WTC11 (cell line): ENCODE data around the gene CSRNP3. TPM values are rescaled to one million over a fixed set of nuclear protein-coding genes. Genes with fewer than 3 reads are reported as not detected.

Source experiments
- ATAC-seq: fragments of 200-7000 bp; cut with Tn5 transposase; 2 replicates; pipeline ENCODE4 v1.10.0; 2021; ENCODE audit warnings: mild to moderate bottlenecking, moderate library complexity
- CTCF ChIA-PET: fragments of 300-600 bp; sonication (Branson Sonifier 250); formaldehyde crosslinking; loops from one replicate; lab custom pipeline; 2021; ENCODE audit warnings: antibody characterized with exemption; lab: Charles Lee
- POLR2A ChIA-PET: fragments of 350-600 bp; sonication (Branson Sonifier 250); formaldehyde crosslinking; loops from one replicate; lab custom pipeline; 2021; ENCODE audit warnings: antibody characterized with exemption; lab: Charles Lee
- DNase-seq: peaks from one replicate; pipeline ENCODE4 v3.0.0; 2021; ENCODE audit warnings: low spot score
- H3K27ac Mint-ChIP-seq: 2 replicates; pipeline ENCODE4 v1.8.0; 2021; ENCODE audit warnings: mixed read lengths
- H3K27me3 Mint-ChIP-seq: 2 replicates; pipeline ENCODE4 v1.8.0; 2021; ENCODE audit warnings: low read depth, mild to moderate bottlenecking, moderate library complexity, mixed read lengths
- H3K36me3 Mint-ChIP-seq: 2 replicates; pipeline ENCODE4 v1.8.0; 2021; ENCODE audit warnings: mixed read lengths
- H3K4me1 Mint-ChIP-seq: 2 replicates; pipeline ENCODE4 v1.8.0; 2022; ENCODE audit warnings: mixed read lengths
- H3K4me3 Mint-ChIP-seq: 2 replicates; pipeline ENCODE4 v1.8.0; 2021; ENCODE audit warnings: mild to moderate bottlenecking, moderate library complexity, mixed read lengths
- H3K9me3 Mint-ChIP-seq: 2 replicates; pipeline ENCODE4 v1.8.0; 2021; ENCODE audit warnings: mixed read lengths
- AR ChIP-seq: fragments of 250-450 bp; sonication (Bioruptor Pico); IDR thresholded peaks from 2 replicates; pipeline ENCODE4 v1.9.0; 2021; ENCODE audit warnings: mild to moderate bottlenecking
- ARID4B ChIP-seq: sonication (generic); formaldehyde crosslinking; IDR thresholded peaks from 2 replicates; pipeline ENCODE4 v1.8.0; 2023; ENCODE audit warnings: missing genetic modification reagents, mild to moderate bottlenecking, borderline replicate concordance
- CREM ChIP-seq: sonication (generic); formaldehyde crosslinking; IDR thresholded peaks from 2 replicates; pipeline ENCODE4 v1.8.1; 2022; ENCODE audit warnings: mild to moderate bottlenecking, missing genetic modification reagents, moderate library complexity
- E2F1 ChIP-seq: sonication (generic); formaldehyde crosslinking; IDR thresholded peaks from 2 replicates; pipeline ENCODE4 v1.8.0; 2022; ENCODE audit warnings: mild to moderate bottlenecking, missing genetic modification reagents
- FOXP1 ChIP-seq: sonication (generic); formaldehyde crosslinking; IDR thresholded peaks from 2 replicates; pipeline ENCODE4 v1.8.0; 2022; ENCODE audit warnings: missing genetic modification reagents, mild to moderate bottlenecking, moderate library complexity, borderline replicate concordance
- NR1H2 ChIP-seq: sonication (generic); formaldehyde crosslinking; IDR thresholded peaks from 2 replicates; pipeline ENCODE4 v1.9.0; 2021; ENCODE audit warnings: mild to moderate bottlenecking, moderate library complexity, missing genetic modification reagents
- OVOL2 ChIP-seq: fragments of 250-450 bp; sonication (Bioruptor Pico); IDR thresholded peaks from 2 replicates; pipeline ENCODE4 v1.9.0; 2021; ENCODE audit warnings: mild to moderate bottlenecking, borderline replicate concordance
- RORB ChIP-seq: fragments of 250-450 bp; sonication (Bioruptor Pico); IDR thresholded peaks from 2 replicates; pipeline ENCODE4 v1.9.0; 2021; ENCODE audit warnings: mild to moderate bottlenecking
- SMAD3 ChIP-seq: sonication (generic); formaldehyde crosslinking; IDR thresholded peaks from 2 replicates; pipeline ENCODE4 v1.8.0; 2022; ENCODE audit warnings: missing genetic modification reagents, mild to moderate bottlenecking, borderline replicate concordance
- USF2 ChIP-seq: sonication (generic); formaldehyde crosslinking; IDR thresholded peaks from 2 replicates; pipeline ENCODE4 v1.8.1; 2023; ENCODE audit warnings: mild to moderate bottlenecking, missing genetic modification reagents, moderate library complexity
- ZNF219 ChIP-seq: sonication (generic); formaldehyde crosslinking; IDR thresholded peaks from 2 replicates; pipeline ENCODE4 v1.8.0; 2023; ENCODE audit warnings: missing genetic modification reagents, mild to moderate bottlenecking, borderline replicate concordance
- ZNF232 ChIP-seq: sonication (generic); formaldehyde crosslinking; IDR thresholded peaks from 2 replicates; pipeline ENCODE4 v1.8.0; 2022; ENCODE audit warnings: mild to moderate bottlenecking, missing genetic modification reagents
- ZNF317 ChIP-seq: sonication (generic); formaldehyde crosslinking; IDR thresholded peaks from 2 replicates; pipeline ENCODE4 v1.8.1; 2023; ENCODE audit warnings: low read depth, mild to moderate bottlenecking, moderate library complexity, missing genetic modification reagents, borderline replicate concordance
- ZSCAN18 ChIP-seq: fragments of 250-450 bp; sonication (Bioruptor Pico); IDR thresholded peaks from 2 replicates; pipeline ENCODE4 v2.1.2; 2022; ENCODE audit warnings: mild to moderate bottlenecking, moderate library complexity
- total RNA-seq: library from RNA; stranded (reverse); gene quantifications from 3 replicates; pipeline ENCODE4 v1.2.3, GENCODE V29; 2021

Gene CSRNP3
- total RNA-seq, 1 experiment from 2014 or later, result 7.3 TPM

- TF ChIP-seq AR (CRISPR knock-in tag) (no peak), ZSCAN18 (CRISPR knock-in tag) (no peak)
- TF ChIP-seq, all 79 proteins: peak for 0
These were observed 148.4 kb downstream of the CSRNP3 start (continued) for GRCh38 chr2:165617741-165618481.

GRCh38 chr2:165618806-165619205 lies 149.3 kb downstream of the CSRNP3 start:
- POLR2A ChIA-PET, result no interaction called here
- Mint-ChIP-seq H3K4me3 (no peak overlapping the region), H3K36me3 (peaks cover 11% of the 10 kb centered on the region; the same call in 1 of the 2 replicates), H3K27me3 (no peaks in the 10 kb centered on the region), H3K9me3 (peaks cover 12% of the 10 kb centered on the region; the same call in 1 of the 2 replicates), H3K4me1 (peaks cover 15% of the 10 kb centered on the region), H3K27ac (no peak overlapping the region)
- TF ChIP-seq E2F1 (CRISPR knock-in tag) (no peak), ZNF317 (CRISPR knock-in tag) (no peak), RORB (no peak), ARID4B (CRISPR knock-in tag) (no peak), SMAD3 (CRISPR knock-in tag) (no peak), FOXP1 (no peak), NR1H2 (CRISPR knock-in tag) (no peak), OVOL2 (CRISPR knock-in tag) (no peak), CREM (CRISPR knock-in tag) (no peak)
- no peak for DNase-seq
- CTCF ChIA-PET, result interaction anchor here (1.2 to 1.3 kb wide), 2 partner anchors 160 to 335 kb away, joined by 3 read pairs; partner anchors contain the start of gene TTC21B
- ATAC-seq, result no peak

- Mint-ChIP-seq H3K4me1 (peaks cover 23% of the 10 kb centered on the region), H3K27ac (peak overlapping the region; percentile 36), H3K9me3 (peaks cover 11% of the 10 kb centered on the region; the same call in 1 of the 2 replicates), H3K4me3 (no peak overlapping the region), H3K27me3 (no peaks in the 10 kb centered on the region), H3K36me3 (peaks cover 10% of the 10 kb centered on the region; the same call in 1 of the 2 replicates)
- POLR2A ChIA-PET, result no interaction called here
- CTCF ChIA-PET, result no interaction called here
- DNase-seq, result no peak
- ATAC-seq, result no peak
- TF ChIP-seq ZNF219 (no peak), AR (CRISPR knock-in tag) (no peak), ZNF232 (CRISPR knock-in tag) (no peak), CREM (CRISPR knock-in tag) (no peak), USF2 (CRISPR knock-in tag) (no peak)
These were observed 151.6 kb downstream of the CSRNP3 start for GRCh38 chr2:165621086-165621560.
